GM18907 (cell line): ENCODE results near the gene SLAMF9.
"Not testable (repeated sequence)": the region's sequence is repeated elsewhere in the genome, so short reads cannot be mapped to it uniquely, and the experiment has no call there.

Source experiments
- ATAC-seq: cut with Tn5 transposase; IDR thresholded peaks from one replicate; pipeline ENCODE4 v1.9.1; 2021; ENCODE audit warnings: mild to moderate bottlenecking, moderate library complexity; ENCODE audit not compliant: unreplicated experiment

Gene SLAMF9

DNA sequence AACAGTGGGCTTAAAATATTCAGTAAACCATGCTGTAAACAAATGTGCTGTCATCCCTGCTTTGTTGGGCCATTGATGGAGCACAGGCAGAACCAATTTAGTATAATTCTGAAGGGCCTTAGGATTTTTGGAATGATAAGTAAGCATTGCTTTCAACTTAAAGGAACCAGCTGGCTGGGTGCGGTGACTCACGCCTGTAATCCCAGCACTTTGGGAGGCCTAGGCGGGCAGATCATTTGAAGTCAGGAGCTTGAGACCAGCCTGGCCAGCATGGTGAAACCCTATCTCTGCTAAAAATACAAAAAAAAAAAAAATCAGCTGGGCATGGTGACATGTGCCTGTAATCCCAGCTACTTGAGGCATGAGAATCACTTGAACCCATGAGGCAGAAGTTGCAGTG lies 50.0 kb downstream of the SLAMF9 start:
- ATAC-seq = not testable (repeated sequence)

DNA sequence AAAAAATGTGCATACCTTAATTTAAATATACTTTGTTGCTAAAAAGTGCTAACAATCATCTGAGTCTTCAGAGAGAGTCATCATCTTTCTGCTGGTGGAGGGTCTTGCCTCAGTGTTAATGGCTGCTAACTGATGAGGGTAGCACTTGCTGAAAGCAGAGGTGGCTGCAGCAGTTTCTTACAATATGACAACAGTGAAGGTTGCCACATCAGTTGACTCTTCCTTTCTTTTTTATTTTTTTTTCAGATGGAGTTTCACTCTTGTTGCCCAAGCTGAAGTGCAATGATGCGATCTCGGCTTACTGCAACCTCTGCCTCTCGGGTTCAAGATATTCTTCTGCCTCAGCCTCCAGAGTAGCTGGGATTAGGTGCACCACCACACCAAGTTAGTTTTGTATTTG lies 51.5 kb downstream of the SLAMF9 start:
- ATAC-seq = no peak
